NB4 (cell line): ENCODE results near the gene KIAA1671.
A peak's percentile ranks its signal among the peaks of the same experiment; 100 is the strongest.

Source experiments
- DNase-seq: peaks from one replicate; pipeline ENCODE4 v3.0.0; 2010; ENCODE audit warnings: low read depth
- H3K4me3 ChIP-seq: one replicate; pipeline ENCODE4 v1.5.1; 2011; ENCODE audit warnings: mild to moderate bottlenecking, low read depth, low read length, moderate library complexity
- MYC ChIP-seq: IDR thresholded peaks from 2 replicates; pipeline ENCODE4 v1.6.1; 2011; ENCODE audit warnings: low read depth, low read length
- POLR2A ChIP-seq: IDR thresholded peaks from 2 replicates; pipeline ENCODE4 v1.6.1; 2011; ENCODE audit warnings: mild to moderate bottlenecking; ENCODE audit not compliant: insufficient read length; ENCODE audit errors: extremely low read depth
- TF ChIP-seq, protein P1 (sequence below): IDR thresholded peaks from one replicate; pipeline ENCODE4 v1.5.1; 2012; ENCODE audit warnings: low read depth, low read length
- TF ChIP-seq, protein P2 (sequence below): IDR thresholded peaks from 2 replicates; pipeline ENCODE4 v1.6.1; 2011; ENCODE audit warnings: low read depth, low read length

The KIAA1671 gene

GRCh38 chr22:24981656-24982055, 29.1 kb downstream of the KIAA1671 start:
- TF ChIP-seq, protein P1, sequence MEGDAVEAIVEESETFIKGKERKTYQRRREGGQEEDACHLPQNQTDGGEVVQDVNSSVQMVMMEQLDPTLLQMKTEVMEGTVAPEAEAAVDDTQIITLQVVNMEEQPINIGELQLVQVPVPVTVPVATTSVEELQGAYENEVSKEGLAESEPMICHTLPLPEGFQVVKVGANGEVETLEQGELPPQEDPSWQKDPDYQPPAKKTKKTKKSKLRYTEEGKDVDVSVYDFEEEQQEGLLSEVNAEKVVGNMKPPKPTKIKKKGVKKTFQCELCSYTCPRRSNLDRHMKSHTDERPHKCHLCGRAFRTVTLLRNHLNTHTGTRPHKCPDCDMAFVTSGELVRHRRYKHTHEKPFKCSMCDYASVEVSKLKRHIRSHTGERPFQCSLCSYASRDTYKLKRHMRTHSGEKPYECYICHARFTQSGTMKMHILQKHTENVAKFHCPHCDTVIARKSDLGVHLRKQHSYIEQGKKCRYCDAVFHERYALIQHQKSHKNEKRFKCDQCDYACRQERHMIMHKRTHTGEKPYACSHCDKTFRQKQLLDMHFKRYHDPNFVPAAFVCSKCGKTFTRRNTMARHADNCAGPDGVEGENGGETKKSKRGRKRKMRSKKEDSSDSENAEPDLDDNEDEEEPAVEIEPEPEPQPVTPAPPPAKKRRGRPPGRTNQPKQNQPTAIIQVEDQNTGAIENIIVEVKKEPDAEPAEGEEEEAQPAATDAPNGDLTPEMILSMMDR: no peak
- TF ChIP-seq MYC (no peak), POLR2A (no peak)
- TF ChIP-seq, protein P2, sequence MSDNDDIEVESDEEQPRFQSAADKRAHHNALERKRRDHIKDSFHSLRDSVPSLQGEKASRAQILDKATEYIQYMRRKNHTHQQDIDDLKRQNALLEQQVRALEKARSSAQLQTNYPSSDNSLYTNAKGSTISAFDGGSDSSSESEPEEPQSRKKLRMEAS: no peak
- no peak for DNase-seq
- H3K4me3 ChIP-seq: no peak overlapping the region

DNA sequence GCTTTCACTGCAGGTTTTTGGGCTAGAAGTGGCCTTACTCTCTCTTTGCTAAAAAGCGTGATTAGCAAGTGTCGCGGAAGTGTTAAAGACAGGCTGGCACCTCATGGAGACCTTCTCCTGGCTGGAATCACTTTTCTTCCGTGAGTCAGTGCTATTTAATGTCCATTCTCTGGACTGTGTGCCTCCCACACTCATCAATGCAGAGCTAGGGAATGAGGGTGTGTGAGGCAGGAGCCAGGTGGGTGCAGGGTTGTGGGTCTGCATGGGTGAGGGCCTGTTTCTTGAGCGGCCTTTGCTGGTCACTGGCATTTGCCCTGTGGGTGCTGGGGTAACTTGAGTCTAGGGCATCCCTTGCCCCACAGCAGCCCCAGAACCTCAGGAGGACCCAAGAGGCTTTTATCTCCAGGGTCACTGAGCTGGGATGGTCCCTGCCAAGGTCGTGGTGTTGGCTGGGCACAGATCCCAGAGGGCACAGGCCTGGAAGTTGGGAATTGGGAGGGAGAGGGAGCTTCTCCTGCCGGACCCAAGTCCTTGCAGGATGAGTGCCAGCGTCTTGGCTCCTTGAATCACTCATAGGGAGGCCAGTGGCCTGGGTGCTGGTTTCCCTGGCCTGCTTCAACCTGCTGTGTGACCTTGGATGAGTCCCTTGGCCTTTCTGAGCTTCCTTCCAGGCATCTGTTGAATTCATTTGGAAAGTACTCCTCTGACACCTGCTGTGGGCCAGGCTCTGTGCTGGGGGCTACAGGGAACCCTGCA, 30.0 kb downstream of the KIAA1671 start:
- no peak overlapping the region for H3K4me3 ChIP-seq
- TF ChIP-seq MYC: no peak
- TF ChIP-seq, protein P2: no peak
- TF ChIP-seq, protein P1: no peak
- no peak for TF ChIP-seq POLR2A
- no peak for DNase-seq

GRCh38 chr22:24983151-24983550, 30.6 kb downstream of the KIAA1671 start:
- no peak overlapping the region for H3K4me3 ChIP-seq
- TF ChIP-seq POLR2A (no peak), MYC (no peak)
- TF ChIP-seq, protein P2: no peak
- TF ChIP-seq, protein P1: no peak
- DNase-seq: no peak

DNA sequence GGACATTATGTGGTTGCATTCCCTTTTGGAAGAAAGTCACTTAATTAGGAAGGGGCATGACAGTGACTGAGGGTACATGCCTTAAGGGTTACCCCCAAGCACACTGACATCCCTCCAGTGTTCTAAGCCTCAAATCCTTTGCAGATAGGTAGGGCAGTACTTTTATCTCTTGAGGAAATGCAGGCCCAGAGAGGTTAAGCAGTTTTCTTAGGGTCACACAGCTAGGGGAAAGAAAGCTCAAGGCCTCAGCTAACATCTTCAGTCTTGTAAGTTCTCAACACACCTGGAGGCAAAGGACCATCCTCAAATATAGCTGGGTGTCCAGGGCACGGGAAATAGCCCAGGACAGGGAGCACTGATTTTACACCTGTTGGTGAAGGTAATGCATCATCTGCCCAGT, 31.6 kb downstream of the KIAA1671 start:
- no peak for DNase-seq
- no peak overlapping the region for H3K4me3 ChIP-seq
- no peak for TF ChIP-seq MYC
- TF ChIP-seq, protein P2: no peak
- TF ChIP-seq, protein P1: no peak
- no peak for TF ChIP-seq POLR2A

DNA sequence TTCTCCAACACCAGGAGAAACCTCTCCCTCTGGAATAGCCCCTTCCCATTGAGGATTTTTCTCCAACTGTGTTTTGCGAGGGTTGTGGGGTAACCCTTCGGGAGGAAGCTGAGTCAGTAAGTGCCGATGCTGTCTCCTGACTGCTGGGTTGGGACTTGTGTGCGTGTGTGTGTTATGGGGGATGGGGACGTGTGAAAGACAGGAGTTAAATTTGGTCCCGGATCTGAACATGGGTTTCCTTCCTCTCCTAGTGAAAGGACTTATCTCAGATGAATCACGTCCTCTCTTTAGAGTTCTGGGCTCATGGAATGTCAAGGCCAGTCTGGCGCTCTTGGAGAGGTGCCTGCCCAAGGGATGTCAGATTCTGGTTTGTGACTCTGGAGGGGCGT, 33.3 kb downstream of the KIAA1671 start:
- peak; percentile 36 for DNase-seq
- TF ChIP-seq, protein P1: no peak
- TF ChIP-seq MYC (no peak), POLR2A (no peak)
- TF ChIP-seq, protein P2: no peak
- no peak overlapping the region for H3K4me3 ChIP-seq
